ENCODE measurements around the gene IFRD2. TPM values are rescaled to one million over a fixed set of nuclear protein-coding genes. Genes with fewer than 3 reads are reported as not detected.

IFRD2 gene
- total and polyA plus RNA-seq, 2 of the 13 experiments (the other 11 are each of a cell fraction or from before 2014, with no cell fraction given) = 32.8 to 96.1 TPM

GRCh38 chr3:50320853-50321335, 28.7 kb upstream of the IFRD2 start (continued):
- no peak for TF ChIP-seq USF2 (IDR thresholded peaks at IDR 0.05; ENCODE audit: low read depth, low read length)
- TF ChIP-seq USF2 (CRISPR knock-in tag; IDR thresholded peaks at IDR 0.05; ENCODE audit: borderline replicate concordance) = no peak
- no peak for TF ChIP-seq MAF1 (CRISPR knock-in tag; IDR thresholded peaks at IDR 0.05; ENCODE audit: borderline replicate concordance)
- TF ChIP-seq NFIB (CRISPR knock-in tag; IDR thresholded peaks at IDR 0.05; ENCODE audit: borderline replicate concordance) = no peak
- no peak; the same call in 1 of the 2 replicates for TF ChIP-seq KDM2A (CRISPR knock-in tag; IDR thresholded peaks at IDR 0.05; ENCODE audit: borderline replicate concordance, low read depth)
- TF ChIP-seq SMC3 (IDR thresholded peaks at IDR 0.05; ENCODE audit: low read length) = no peak
- no peak for TF ChIP-seq FOXP4 (CRISPR knock-in tag; IDR thresholded peaks at IDR 0.05)
- TF ChIP-seq ZNF251 (CRISPR knock-in tag; IDR thresholded peaks at IDR 0.05) = no peak
- TF ChIP-seq MXD1 (CRISPR knock-in tag; IDR thresholded peaks at IDR 0.05) = peak; percentile 59; the same call in 1 of the 2 replicates
- 0 out of 2 replicates have a peak, but pooled peaks have one; percentile 27 for TF ChIP-seq GATA4 (IDR thresholded peaks at IDR 0.05; ENCODE audit: borderline replicate concordance, low read depth)
- TF ChIP-seq REXO4 (CRISPR knock-in tag; IDR thresholded peaks at IDR 0.05; ENCODE audit: borderline replicate concordance) = no peak
- TF ChIP-seq JUND (CRISPR knock-in tag; IDR thresholded peaks at IDR 0.05) = no peak
- 0 out of 2 replicates have a peak, but pooled peaks have one; percentile 11 for TF ChIP-seq ZNF746 (CRISPR knock-in tag; IDR thresholded peaks at IDR 0.05)
- peak; percentile 9; the same call in 1 of the 2 replicates for TF ChIP-seq TBX2 (CRISPR knock-in tag; IDR thresholded peaks at IDR 0.05; ENCODE audit: borderline replicate concordance)
- TF ChIP-seq ZMAT3 (CRISPR knock-in tag; conservative IDR thresholded peaks at IDR 0.05) = no peak
- TF ChIP-seq ZNF274 (CRISPR knock-in tag; IDR thresholded peaks at IDR 0.05) = no peak
- TF ChIP-seq ZNF138 (CRISPR knock-in tag; IDR thresholded peaks at IDR 0.05; ENCODE audit: low read depth) = no peak
- TF ChIP-seq ZNF224 (CRISPR knock-in tag; IDR thresholded peaks at IDR 0.05) = no peak
- no peak for TF ChIP-seq CEBPB (IDR thresholded peaks at IDR 0.05; ENCODE audit: borderline replicate concordance, low read depth, low read length)
- TF ChIP-seq ESRRA (CRISPR knock-in tag; IDR thresholded peaks at IDR 0.05; ENCODE audit: low read depth) = no peak; the same call in 1 of the 2 replicates
- TF ChIP-seq ZNF557 (CRISPR knock-in tag; IDR thresholded peaks at IDR 0.05) = no peak
- TF ChIP-seq ZNF580 (CRISPR knock-in tag; IDR thresholded peaks at IDR 0.05; ENCODE audit: borderline replicate concordance, low read depth) = 0 out of 2 replicates have a peak, but pooled peaks have one; percentile 15
- TF ChIP-seq ZNF780A (CRISPR knock-in tag; IDR thresholded peaks at IDR 0.05) = no peak
- peak; percentile 77 for TF ChIP-seq MAZ (IDR thresholded peaks at IDR 0.05; ENCODE audit: borderline replicate concordance, low read depth, low read length)
- TF ChIP-seq MAZ (CRISPR knock-in tag; IDR thresholded peaks at IDR 0.05; ENCODE audit: low read depth) = peak; percentile 89; the same call in 1 of the 2 replicates
- no peak for TF ChIP-seq ZFP1 (CRISPR knock-in tag; IDR thresholded peaks at IDR 0.05)
- no peak for TF ChIP-seq KDM1A (CRISPR knock-in tag; IDR thresholded peaks at IDR 0.05)

Data from HepG2 (cell line).